Activated CD4-positive, alpha-beta memory T cell treated with anti-CD3 and anti-CD28 coated beads for 36 hours (primary cell): ENCODE results near the gene FOXJ1. TPM values are rescaled to one million over a fixed set of nuclear protein-coding genes. Genes with fewer than 3 reads are reported as not detected.

Experiments used
- CTCF ChIA-PET: fragments of 350-600 bp; sonication (Branson Sonifier 250); formaldehyde crosslinking; loops from one replicate; lab custom pipeline; 2021; ENCODE audit warnings: antibody characterized with exemption, inconsistent platforms; lab: Charles Lee
- POLR2A ChIA-PET: fragments of 350-600 bp; sonication (Branson Sonifier 250); formaldehyde crosslinking; loops from one replicate; lab custom pipeline; 2021; ENCODE audit warnings: antibody characterized with exemption; lab: Charles Lee
- DNase-seq: peaks from one replicate; pipeline ENCODE4 v3.0.0-alpha.2; 2020
- H3K27ac Mint-ChIP-seq: one replicate; pipeline ENCODE4 v1.8.0; 2021; ENCODE audit warnings: mixed read lengths
- H3K27me3 Mint-ChIP-seq: one replicate; pipeline ENCODE4 v1.8.0; 2021; ENCODE audit warnings: mixed read lengths
- H3K36me3 Mint-ChIP-seq: one replicate; pipeline ENCODE4 v1.8.0; 2021; ENCODE audit warnings: mixed read lengths
- H3K4me1 Mint-ChIP-seq: one replicate; pipeline ENCODE4 v1.8.0; 2021; ENCODE audit warnings: low read depth, mixed read lengths
- H3K4me3 Mint-ChIP-seq: one replicate; pipeline ENCODE4 v1.8.0; 2021; ENCODE audit warnings: mild to moderate bottlenecking, mixed read lengths
- H3K9me3 Mint-ChIP-seq: one replicate; pipeline ENCODE4 v1.8.0; 2021; ENCODE audit warnings: mixed read lengths
- intact Hi-C: fragments of 100-400 bp; cut with micrococcal nuclease; formaldehyde crosslinking; loops from one replicate; pipeline ENCODE4 v1.15.1; 2023
- total RNA-seq, 2 experiments: library from RNA; stranded (reverse); gene quantifications; one replicate each; pipeline ENCODE4 v1.2.3, GENCODE V29; 2021

The FOXJ1 gene
- total RNA-seq, 2 experiments from 2014 or later = 0.22 to 0.29 TPM

- Mint-ChIP-seq H3K4me1 (peaks cover 35% of the 10 kb centered on the region), H3K27me3 (peaks cover 8% of the 10 kb centered on the region), H3K9me3 (no peaks in the 10 kb centered on the region), H3K36me3 (no peaks in the 10 kb centered on the region), H3K27ac (no peak overlapping the region), H3K4me3 (no peak overlapping the region)
- no peak for DNase-seq
- CTCF ChIA-PET = no interaction called here
- POLR2A ChIA-PET = no interaction called here
- intact Hi-C loops = loop anchor here (10.0 kb wide), 1 partner anchor 246 kb away; the partner anchor contains the start of gene SPHK1
These were observed 1.9 kb downstream of the FOXJ1 start for GRCh38 chr17:76138896-76139752.

- no peaks in the 10 kb centered on the region for H3K36me3 Mint-ChIP-seq
- ChIA-PET POLR2A (no interaction called here), CTCF (no interaction called here)
- H3K27ac Mint-ChIP-seq = no peak overlapping the region
- H3K9me3 Mint-ChIP-seq = no peaks in the 10 kb centered on the region
- intact Hi-C loops = loop anchor here (10.0 kb wide), 1 partner anchor 246 kb away; the partner anchor contains the start of gene SPHK1
- H3K4me3 Mint-ChIP-seq = no peak overlapping the region
- peaks cover 8% of the 10 kb centered on the region for H3K27me3 Mint-ChIP-seq
- H3K4me1 Mint-ChIP-seq = peaks cover 31% of the 10 kb centered on the region
- no peak for DNase-seq
These were observed 2.7 kb downstream of the FOXJ1 start for GRCh38 chr17:76138234-76138895.

GRCh38 chr17:76137351-76138233 is 3.5 kb downstream of the FOXJ1 start:
- POLR2A ChIA-PET = no interaction called here
- no peak overlapping the region for H3K4me3 Mint-ChIP-seq
- peaks cover 8% of the 10 kb centered on the region for H3K27me3 Mint-ChIP-seq
- H3K9me3 Mint-ChIP-seq = no peaks in the 10 kb centered on the region
- intact Hi-C loops = loop anchor here (10.0 kb wide), 1 partner anchor 247 kb away; the partner anchor contains the start of gene SPHK1
- no peak overlapping the region for H3K27ac Mint-ChIP-seq
- DNase-seq = no peak
- no peaks in the 10 kb centered on the region for H3K36me3 Mint-ChIP-seq
- CTCF ChIA-PET = no interaction called here
- peaks cover 25% of the 10 kb centered on the region for H3K4me1 Mint-ChIP-seq

DNA sequence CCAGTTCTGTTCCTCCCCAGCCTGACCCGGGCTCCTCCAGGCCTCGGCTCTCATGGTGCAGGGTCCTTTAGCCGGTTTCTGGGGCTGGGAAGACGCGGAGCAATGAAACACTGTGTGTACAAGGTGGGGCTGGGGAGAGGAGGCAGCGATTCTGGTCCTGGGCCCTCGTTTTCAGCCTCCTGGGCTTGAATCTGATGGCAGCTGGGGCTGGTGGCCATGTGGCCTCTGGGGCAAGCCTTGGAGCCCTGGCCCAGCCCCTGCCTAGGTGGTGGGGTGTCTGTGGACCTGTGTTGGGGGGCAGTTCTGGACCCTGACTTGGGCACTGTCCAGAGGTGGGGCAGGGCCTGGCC is 4.1 kb downstream of the FOXJ1 start:
- CTCF ChIA-PET = no interaction called here

GRCh38 chr17:76136276-76137000 is 4.6 kb downstream of the FOXJ1 start:
- no peak overlapping the region for H3K27ac Mint-ChIP-seq
- H3K27me3 Mint-ChIP-seq = peaks cover 8% of the 10 kb centered on the region
- CTCF ChIA-PET = no interaction called here
- no peaks in the 10 kb centered on the region for H3K9me3 Mint-ChIP-seq
- DNase-seq = no peak
- no peaks in the 10 kb centered on the region for H3K36me3 Mint-ChIP-seq
- intact Hi-C loops = loop anchor here (10.0 kb wide), 1 partner anchor 248 kb away; the partner anchor contains the start of gene SPHK1
- POLR2A ChIA-PET = no interaction called here
- no peak overlapping the region for H3K4me3 Mint-ChIP-seq
- H3K4me1 Mint-ChIP-seq = peaks cover 13% of the 10 kb centered on the region

More for the DNA sequence above, 4.1 kb downstream of the FOXJ1 start:
- intact Hi-C loops = loop anchor here (10.0 kb wide), 1 partner anchor 248 kb away; the partner anchor contains the start of gene SPHK1
- Mint-ChIP-seq H3K9me3 (no peaks in the 10 kb centered on the region), H3K27ac (no peak overlapping the region), H3K27me3 (peaks cover 8% of the 10 kb centered on the region), H3K4me1 (peaks cover 19% of the 10 kb centered on the region), H3K36me3 (no peaks in the 10 kb centered on the region), H3K4me3 (no peak overlapping the region)
- POLR2A ChIA-PET = no interaction called here
- no peak for DNase-seq

GRCh38 chr17:76135810-76136188 is 5.2 kb downstream of the FOXJ1 start:
- Mint-ChIP-seq H3K27me3 (peaks cover 8% of the 10 kb centered on the region), H3K4me1 (peaks cover 12% of the 10 kb centered on the region), H3K9me3 (no peaks in the 10 kb centered on the region), H3K27ac (no peak overlapping the region), H3K4me3 (no peak overlapping the region), H3K36me3 (no peaks in the 10 kb centered on the region)
- POLR2A ChIA-PET = no interaction called here
- intact Hi-C loops = loop anchor here (10.0 kb wide), 1 partner anchor 249 kb away; the partner anchor contains the start of gene SPHK1
- CTCF ChIA-PET = no interaction called here
- no peak for DNase-seq

DNA sequence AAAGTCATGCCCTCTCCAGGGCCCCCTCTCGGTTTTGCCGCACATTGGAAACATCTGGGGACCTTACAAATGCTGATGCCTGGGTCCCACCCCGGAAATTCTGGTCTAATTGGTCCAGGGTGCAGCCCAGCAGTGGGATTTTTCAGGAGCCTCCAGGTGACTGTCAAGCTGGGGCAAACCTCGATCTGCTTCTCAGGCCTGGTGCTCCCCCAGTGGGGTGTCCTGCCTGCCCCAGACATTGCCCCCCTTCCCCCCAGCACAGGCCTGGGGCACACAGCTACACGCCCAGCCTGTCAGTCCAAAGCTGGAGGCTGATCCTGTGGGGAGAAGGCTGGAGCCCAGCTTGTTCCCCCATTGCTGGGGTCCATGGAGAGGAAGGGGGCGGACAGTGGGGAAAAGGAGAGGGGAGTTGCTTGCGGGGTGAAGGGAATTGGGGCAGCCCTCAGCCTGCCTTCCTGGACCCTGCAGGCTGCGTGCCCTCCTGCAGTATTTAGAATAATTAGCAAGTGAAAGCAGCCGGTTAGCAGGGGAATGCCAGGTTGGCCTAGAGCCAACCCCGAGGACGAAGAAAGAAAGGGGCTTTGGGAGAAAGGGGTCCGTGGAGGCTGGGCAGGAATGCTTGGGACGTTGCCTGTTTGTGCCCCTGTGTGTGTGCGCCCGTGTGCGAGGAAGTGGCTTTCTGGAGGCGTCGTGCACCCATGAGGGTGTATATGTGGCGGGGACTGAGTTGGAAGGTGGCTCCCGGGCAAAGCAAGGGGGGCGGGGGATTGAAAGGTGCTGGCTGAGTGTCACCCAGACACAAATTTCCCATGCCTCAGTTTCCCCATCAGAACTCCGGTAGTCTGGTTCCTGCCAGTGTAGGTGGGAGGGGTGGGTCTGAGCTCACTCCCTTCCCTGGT is 5.9 kb downstream of the FOXJ1 start:
- no peak for DNase-seq
- Mint-ChIP-seq H3K27ac (no peak overlapping the region), H3K27me3 (peaks cover 4% of the 10 kb centered on the region), H3K4me1 (peaks cover 7% of the 10 kb centered on the region), H3K4me3 (no peak overlapping the region), H3K36me3 (no peaks in the 10 kb centered on the region), H3K9me3 (no peaks in the 10 kb centered on the region)
- ChIA-PET POLR2A (no interaction called here), CTCF (interaction anchor here (0.7 to 1.2 kb wide), 3 partner anchors 10 to 144 kb away, joined by 3 to 5 read pairs (median 3); no protein-coding TSS in a partner anchor)
- intact Hi-C loops = loop anchor here (10.0 kb wide), 1 partner anchor 250 kb away; the partner anchor contains the start of gene SPHK1

GRCh38 chr17:76132574-76133338 is 8.3 kb downstream of the FOXJ1 start:
- Mint-ChIP-seq H3K27ac (no peak overlapping the region), H3K4me3 (no peak overlapping the region), H3K36me3 (no peaks in the 10 kb centered on the region), H3K9me3 (no peaks in the 10 kb centered on the region), H3K4me1 (peaks cover 7% of the 10 kb centered on the region), H3K27me3 (no peaks in the 10 kb centered on the region)
- ChIA-PET CTCF (interaction anchor here (0.5 to 1.9 kb wide), 4 partner anchors 11 to 147 kb away, joined by 3 to 7 read pairs (median 5); no protein-coding TSS in a partner anchor), POLR2A (interaction anchor here (1.6 kb wide), 1 partner anchor 89 kb away, joined by 3 read pairs; no protein-coding TSS in a partner anchor)
- intact Hi-C loops = loop anchor here (10.0 kb wide), 1 partner anchor 252 kb away; the partner anchor contains the start of gene SPHK1
- no peak for DNase-seq

GRCh38 chr17:76131692-76132573 is 9.1 kb downstream of the FOXJ1 start:
- Mint-ChIP-seq H3K27ac (no peak overlapping the region), H3K36me3 (no peaks in the 10 kb centered on the region), H3K4me1 (peaks cover 10% of the 10 kb centered on the region), H3K27me3 (no peaks in the 10 kb centered on the region), H3K9me3 (no peaks in the 10 kb centered on the region), H3K4me3 (no peak overlapping the region)
- POLR2A ChIA-PET = no interaction called here
- CTCF ChIA-PET = interaction anchor here (1.4 to 1.9 kb wide), 2 partner anchors 10 to 147 kb away, joined by 6 to 7 read pairs; no protein-coding TSS in a partner anchor
- intact Hi-C loops = loop anchor here (10.0 kb wide), 1 partner anchor 253 kb away; the partner anchor contains the start of gene SPHK1
- DNase-seq = no peak
